Measurements from ENCODE around the gene CPA4. TPM values are rescaled to one million over a fixed set of nuclear protein-coding genes. Genes with fewer than 3 reads are reported as not detected.

The CPA4 gene
- total RNA-seq, 4 donors from 2014 or later = not detected

- TF ChIP-seq POLR2AphosphoS5 (IDR thresholded peaks at IDR 0.05) (peak; percentile 55 to 67 (median 56)), POLR2A (IDR thresholded peaks at IDR 0.05) (no peak), EP300 (IDR thresholded peaks at IDR 0.05; ENCODE audit: low read depth) (peak; percentile 69)
- TF ChIP-seq, protein P1, sequence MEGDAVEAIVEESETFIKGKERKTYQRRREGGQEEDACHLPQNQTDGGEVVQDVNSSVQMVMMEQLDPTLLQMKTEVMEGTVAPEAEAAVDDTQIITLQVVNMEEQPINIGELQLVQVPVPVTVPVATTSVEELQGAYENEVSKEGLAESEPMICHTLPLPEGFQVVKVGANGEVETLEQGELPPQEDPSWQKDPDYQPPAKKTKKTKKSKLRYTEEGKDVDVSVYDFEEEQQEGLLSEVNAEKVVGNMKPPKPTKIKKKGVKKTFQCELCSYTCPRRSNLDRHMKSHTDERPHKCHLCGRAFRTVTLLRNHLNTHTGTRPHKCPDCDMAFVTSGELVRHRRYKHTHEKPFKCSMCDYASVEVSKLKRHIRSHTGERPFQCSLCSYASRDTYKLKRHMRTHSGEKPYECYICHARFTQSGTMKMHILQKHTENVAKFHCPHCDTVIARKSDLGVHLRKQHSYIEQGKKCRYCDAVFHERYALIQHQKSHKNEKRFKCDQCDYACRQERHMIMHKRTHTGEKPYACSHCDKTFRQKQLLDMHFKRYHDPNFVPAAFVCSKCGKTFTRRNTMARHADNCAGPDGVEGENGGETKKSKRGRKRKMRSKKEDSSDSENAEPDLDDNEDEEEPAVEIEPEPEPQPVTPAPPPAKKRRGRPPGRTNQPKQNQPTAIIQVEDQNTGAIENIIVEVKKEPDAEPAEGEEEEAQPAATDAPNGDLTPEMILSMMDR (IDR thresholded peaks at IDR 0.05) = no peak
- 45 to 63% methylated on average over 4 to 9 of the region's 9 CpGs for WGBS, 2 donors (ENCODE audit: low coverage in 1 of 2)
- Histone ChIP-seq H3K36me3 (no peaks in the 10 kb centered on the region), H3K27me3 (no peaks in the 10 kb centered on the region), H3K4me3 (no peak overlapping the region), H3K9me3 (no peaks in the 10 kb centered on the region), H3K4me1 (peaks cover 4 to 24% (median 8%) of the 10 kb centered on the region in 4 donors), H3K27ac (peak overlapping the region; percentile 74 to 89 (median 83))
- intact Hi-C loops (cut with DNase I; ENCODE audit: low total_unique reads) = no loop called here
- in situ Hi-C loops (cut with MboI; ENCODE audit: low pct_ligation_motif_present in 1 of 4, low pct_unique_long_range_greater_than_20kb in 1 of 4, low sequenced_read_pairs in 3 of 4) = no loop called here
- peak; percentile 50 for DNase-seq
Observed at GRCh38 chr7:130356121-130356875, 63.3 kb downstream of the CPA4 start.

GRCh38 chr7:130356876-130357611 lies 64.1 kb downstream of the CPA4 start:
- TF ChIP-seq EP300 (IDR thresholded peaks at IDR 0.05; ENCODE audit: low read depth) = no peak
- TF ChIP-seq POLR2A (IDR thresholded peaks at IDR 0.05) = no peak
- TF ChIP-seq, protein P1 (IDR thresholded peaks at IDR 0.05) = no peak
- TF ChIP-seq POLR2AphosphoS5 (IDR thresholded peaks at IDR 0.05) = peak in 2 of 3 donors; percentile 60 to 65
- in situ Hi-C loops (cut with MboI; ENCODE audit: low pct_ligation_motif_present in 1 of 4, low pct_unique_long_range_greater_than_20kb in 1 of 4, low sequenced_read_pairs in 3 of 4) = no loop called here
- no peak overlapping the region for H3K4me3 ChIP-seq

GRCh38 chr7:130358471-130358870 lies 65.5 kb downstream of the CPA4 start:
- Histone ChIP-seq H3K27me3 (no peaks in the 10 kb centered on the region), H3K36me3 (no peaks in the 10 kb centered on the region), H3K9me3 (no peaks in the 10 kb centered on the region), H3K4me3 (no peak overlapping the region), H3K27ac (no peak overlapping the region), H3K4me1 (peaks cover 4 to 14% (median 8%) of the 10 kb centered on the region in 4 donors)
- TF ChIP-seq POLR2AphosphoS5 (IDR thresholded peaks at IDR 0.05) = no peak
- no peak for TF ChIP-seq POLR2A (IDR thresholded peaks at IDR 0.05)
- TF ChIP-seq, protein P1 (IDR thresholded peaks at IDR 0.05) = no peak
- TF ChIP-seq EP300 (IDR thresholded peaks at IDR 0.05; ENCODE audit: low read depth) = no peak
- WGBS, 2 donors (ENCODE audit: low coverage in 1 of 2) = 89 to 92% methylated on average over 1 to 4 of the region's 4 CpGs
- in situ Hi-C loops (cut with MboI; ENCODE audit: low pct_ligation_motif_present in 1 of 4, low pct_unique_long_range_greater_than_20kb in 1 of 4, low sequenced_read_pairs in 3 of 4) = no loop called here
- no peak for DNase-seq
- intact Hi-C loops (cut with DNase I; ENCODE audit: low total_unique reads) = no loop called here

More at GRCh38 chr7:130356876-130357611, 64.1 kb downstream of the CPA4 start:
- intact Hi-C loops (cut with DNase I; ENCODE audit: low total_unique reads) = no loop called here
- 74 to 77% methylated on average over 6 to 16 of the region's 16 CpGs for WGBS, 2 donors (ENCODE audit: low coverage in 1 of 2)
- Histone ChIP-seq H3K27me3 (no peaks in the 10 kb centered on the region), H3K36me3 (no peaks in the 10 kb centered on the region), H3K4me1 (peaks cover 4 to 19% (median 8%) of the 10 kb centered on the region in 4 donors), H3K9me3 (no peaks in the 10 kb centered on the region), H3K27ac (peak overlapping the region; percentile 74 to 89 (median 83))
- peak; percentile 26 for DNase-seq

DNA sequence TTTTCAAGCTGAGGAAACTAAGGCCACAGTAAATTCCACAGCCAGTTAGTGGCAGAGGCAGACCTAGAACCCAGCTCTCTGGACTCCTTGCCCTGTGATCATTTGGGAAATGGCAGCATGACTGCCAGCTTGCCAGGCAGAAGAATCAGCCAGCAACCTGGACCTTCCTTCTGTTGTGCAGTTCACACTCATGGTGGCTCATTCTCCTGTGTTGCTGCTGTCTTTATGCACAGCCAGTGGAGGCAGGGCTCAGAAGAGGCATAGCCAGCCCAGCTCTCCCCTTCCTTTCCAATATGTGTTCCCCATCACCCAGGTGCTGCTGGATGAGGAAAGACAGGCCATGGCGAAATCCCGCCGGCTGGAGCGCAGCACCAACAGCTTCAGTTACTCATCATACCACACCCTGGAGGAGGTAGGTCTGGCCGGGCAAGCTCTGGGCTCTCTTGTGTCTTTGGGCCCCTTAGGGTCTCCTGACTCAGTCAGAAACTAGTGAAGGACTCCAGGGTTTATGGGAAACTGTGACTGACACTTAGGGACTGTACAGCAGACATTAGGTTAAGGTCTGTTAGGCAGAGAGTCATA lies 66.4 kb downstream of the CPA4 start:
- in situ Hi-C loops (cut with MboI; ENCODE audit: low pct_ligation_motif_present in 1 of 4, low pct_unique_long_range_greater_than_20kb in 1 of 4, low sequenced_read_pairs in 3 of 4) = no loop called here
- no peak overlapping the region for H3K27ac ChIP-seq
- TF ChIP-seq, protein P1 (IDR thresholded peaks at IDR 0.05) = no peak
- TF ChIP-seq POLR2AphosphoS5 (IDR thresholded peaks at IDR 0.05) (no peak), EP300 (IDR thresholded peaks at IDR 0.05; ENCODE audit: low read depth) (no peak), POLR2A (IDR thresholded peaks at IDR 0.05) (no peak)
- H3K36me3 ChIP-seq = no peaks in the 10 kb centered on the region
- no peaks in the 10 kb centered on the region for H3K9me3 ChIP-seq
- 91% methylated on average over 5 of the region's 5 CpGs; no CpG with 5 or more reads in 1 of the 2 donors for WGBS, 2 donors (ENCODE audit: low coverage in 1 of 2)
- no peak for DNase-seq
- intact Hi-C loops (cut with DNase I; ENCODE audit: low total_unique reads) = no loop called here
- no peaks in the 10 kb centered on the region for H3K27me3 ChIP-seq
- peaks cover 4 to 14% (median 8%) of the 10 kb centered on the region in 4 donors for H3K4me1 ChIP-seq
- H3K4me3 ChIP-seq = no peak overlapping the region

All from transverse colon (tissue), 4 donors.